ENCODE measurements around the gene KIF5A. TPM values are rescaled to one million over a fixed set of nuclear protein-coding genes. Genes with fewer than 3 reads are reported as not detected.

The KIF5A gene
- total RNA-seq, 1 donor from 2014 or later, result 0.40 TPM

- Mint-ChIP-seq H3K9me3 (no peaks in the 10 kb centered on the region), H3K36me3 (peaks cover 8% of the 10 kb centered on the region), H3K4me1 (peaks cover 26% of the 10 kb centered on the region), H3K27ac (no peak overlapping the region), H3K27me3 (ENCODE audit: low read depth) (no peaks in the 10 kb centered on the region), H3K4me3 (no peak overlapping the region)
- no peak for TF ChIP-seq CTCF (IDR thresholded peaks at IDR 0.05; ENCODE audit: unreplicated experiment)
- DNase-seq (ENCODE audit: low spot score in 2 of 2, unreplicated experiment in 2 of 2), result no peak
Measured at GRCh38 chr12:57526477-57527126, 23.2 kb upstream of the KIF5A start.

GRCh38 chr12:57527184-57527583 lies 22.7 kb upstream of the KIF5A start:
- Mint-ChIP-seq H3K4me3 (no peak overlapping the region), H3K27ac (peak overlapping the region; percentile 30), H3K9me3 (no peaks in the 10 kb centered on the region), H3K27me3 (ENCODE audit: low read depth) (no peaks in the 10 kb centered on the region), H3K36me3 (peaks cover 8% of the 10 kb centered on the region), H3K4me1 (peaks cover 20% of the 10 kb centered on the region)
- TF ChIP-seq CTCF (IDR thresholded peaks at IDR 0.05; ENCODE audit: unreplicated experiment), result no peak
- no peak for DNase-seq (ENCODE audit: low spot score in 2 of 2, unreplicated experiment in 2 of 2)

- Mint-ChIP-seq H3K36me3 (peaks cover 13% of the 10 kb centered on the region), H3K9me3 (no peaks in the 10 kb centered on the region), H3K27me3 (ENCODE audit: low read depth) (no peaks in the 10 kb centered on the region), H3K4me1 (peaks cover 19% of the 10 kb centered on the region), H3K4me3 (no peak overlapping the region), H3K27ac (no peak overlapping the region)
- DNase-seq (ENCODE audit: low spot score in 2 of 2, unreplicated experiment in 2 of 2), result no peak
- TF ChIP-seq CTCF (IDR thresholded peaks at IDR 0.05; ENCODE audit: unreplicated experiment), result no peak
Measured at GRCh38 chr12:57528176-57528575, 21.7 kb upstream of the KIF5A start.

- TF ChIP-seq CTCF (IDR thresholded peaks at IDR 0.05; ENCODE audit: unreplicated experiment), result no peak
- Mint-ChIP-seq H3K9me3 (no peaks in the 10 kb centered on the region), H3K36me3 (peaks cover 15% of the 10 kb centered on the region), H3K4me3 (no peak overlapping the region), H3K27ac (peak overlapping the region; percentile 25), H3K4me1 (peaks cover 11% of the 10 kb centered on the region), H3K27me3 (ENCODE audit: low read depth) (no peaks in the 10 kb centered on the region)
- DNase-seq (ENCODE audit: low spot score in 2 of 2, unreplicated experiment in 2 of 2), result no peak
Measured at GRCh38 chr12:57528831-57529555, 20.9 kb upstream of the KIF5A start.

GRCh38 chr12:57529831-57530230 lies 20.0 kb upstream of the KIF5A start:
- no peak for TF ChIP-seq CTCF (IDR thresholded peaks at IDR 0.05; ENCODE audit: unreplicated experiment)
- Mint-ChIP-seq H3K27me3 (ENCODE audit: low read depth) (no peaks in the 10 kb centered on the region), H3K4me3 (no peak overlapping the region), H3K36me3 (peaks cover 20% of the 10 kb centered on the region), H3K27ac (peak overlapping the region; percentile 13), H3K9me3 (no peaks in the 10 kb centered on the region), H3K4me1 (peaks cover 3% of the 10 kb centered on the region)
- DNase-seq (ENCODE audit: low spot score in 2 of 2, unreplicated experiment in 2 of 2), result no peak
